ENCODE measurements around the gene LGALS1. TPM values are rescaled to one million over a fixed set of nuclear protein-coding genes. Genes with fewer than 3 reads are reported as not detected.
"Not testable (repeated sequence)": the region's sequence is repeated elsewhere in the genome, so short reads cannot be mapped to it uniquely, and the experiment has no call there.

Gene LGALS1
- polyA plus RNA-seq, 6 donors from 2014 or later = 4.1 to 35.3 (median 12.8) TPM

GRCh38 chr22:37713761-37714160, 38.3 kb downstream of the LGALS1 start:
- Mint-ChIP-seq H3K4me1 (peaks cover 0 to 4% (median 0%) of the 10 kb centered on the region in 3 donors), H3K36me3 (peaks cover 0 to 7% of the 10 kb centered on the region in 2 donors), H3K27ac (peak overlapping the region in 1 of 6 donors; percentile 65), H3K9me3 (no peaks in the 10 kb centered on the region), H3K27me3 (no peaks in the 10 kb centered on the region), H3K4me3 (no peak overlapping the region)
- ATAC-seq (ENCODE audit: low read depth in 2 of 2) (no peak), DNase-seq (no peak)

- no peak overlapping the region for H3K4me3 Mint-ChIP-seq
- peaks cover 0 to 7% of the 10 kb centered on the region in 2 donors for H3K36me3 Mint-ChIP-seq
- no peak overlapping the region for H3K27ac Mint-ChIP-seq
- no peak for DNase-seq
- ATAC-seq (ENCODE audit: low read depth in 2 of 2) = no peak
- H3K4me1 Mint-ChIP-seq = peaks cover 0 to 4% (median 0%) of the 10 kb centered on the region in 3 donors
- no peaks in the 10 kb centered on the region for H3K27me3 Mint-ChIP-seq
- no peaks in the 10 kb centered on the region for H3K9me3 Mint-ChIP-seq
Measured at GRCh38 chr22:37714634-37715033, 39.2 kb downstream of the LGALS1 start.

- H3K27ac Mint-ChIP-seq = no peak overlapping the region
- no peaks in the 10 kb centered on the region for H3K27me3 Mint-ChIP-seq
- ATAC-seq (ENCODE audit: low read depth in 2 of 2) (no peak), DNase-seq (no peak)
- no peaks in the 10 kb centered on the region for H3K4me1 Mint-ChIP-seq
- H3K36me3 Mint-ChIP-seq = peaks cover 0 to 7% of the 10 kb centered on the region in 2 donors
- no peaks in the 10 kb centered on the region for H3K9me3 Mint-ChIP-seq
- H3K4me3 Mint-ChIP-seq = no peak overlapping the region
Measured at GRCh38 chr22:37715760-37716159, 40.3 kb downstream of the LGALS1 start.

GRCh38 chr22:37716708-37717107, 41.3 kb downstream of the LGALS1 start:
- DNase-seq = no peak

GRCh38 chr22:37717235-37717634, 41.8 kb downstream of the LGALS1 start:
- H3K36me3 Mint-ChIP-seq; H3K27me3 Mint-ChIP-seq; ATAC-seq (ENCODE audit: low read depth in 2 of 2); H3K9me3 Mint-ChIP-seq; H3K4me1 Mint-ChIP-seq; DNase-seq; H3K4me3 Mint-ChIP-seq: not testable (repeated sequence)
- peak overlapping the region in 1 of 6 donors; percentile 60 for H3K27ac Mint-ChIP-seq

More at GRCh38 chr22:37716708-37717107, 41.3 kb downstream of the LGALS1 start:
- no peak for ATAC-seq (ENCODE audit: low read depth in 2 of 2)
- Mint-ChIP-seq H3K9me3 (no peaks in the 10 kb centered on the region), H3K4me1 (no peaks in the 10 kb centered on the region), H3K36me3 (peaks cover 0 to 7% of the 10 kb centered on the region in 2 donors), H3K27me3 (no peaks in the 10 kb centered on the region), H3K27ac (no peak overlapping the region), H3K4me3 (no peak overlapping the region)

GRCh38 chr22:37717746-37718305, 42.4 kb downstream of the LGALS1 start:
- H3K4me3 Mint-ChIP-seq; H3K27me3 Mint-ChIP-seq; H3K36me3 Mint-ChIP-seq; DNase-seq; H3K9me3 Mint-ChIP-seq; ATAC-seq (ENCODE audit: low read depth in 2 of 2); H3K4me1 Mint-ChIP-seq; H3K27ac Mint-ChIP-seq: not testable (repeated sequence)

GRCh38 chr22:37725551-37726240, 50.3 kb downstream of the LGALS1 start:
- Mint-ChIP-seq H3K36me3 (peaks cover 0 to 9% of the 10 kb centered on the region in 2 donors), H3K4me1 (no peaks in the 10 kb centered on the region), H3K4me3 (no peak overlapping the region), H3K9me3 (no peaks in the 10 kb centered on the region), H3K27ac (no peak overlapping the region), H3K27me3 (no peaks in the 10 kb centered on the region)
- DNase-seq (no peak), ATAC-seq (ENCODE audit: low read depth in 2 of 2) (no peak)

- ATAC-seq (ENCODE audit: low read depth in 2 of 2) (no peak), DNase-seq (no peak)
- H3K4me1 Mint-ChIP-seq = peaks cover 0 to 3% (median 0%) of the 10 kb centered on the region in 3 donors
- H3K9me3 Mint-ChIP-seq = no peaks in the 10 kb centered on the region
- H3K36me3 Mint-ChIP-seq = peaks cover 0 to 9% of the 10 kb centered on the region in 2 donors
- H3K4me3 Mint-ChIP-seq = no peak overlapping the region
- no peaks in the 10 kb centered on the region for H3K27me3 Mint-ChIP-seq
- H3K27ac Mint-ChIP-seq = no peak overlapping the region
Measured at GRCh38 chr22:37726241-37726887, 50.9 kb downstream of the LGALS1 start.

GRCh38 chr22:37728620-37729019, 53.2 kb downstream of the LGALS1 start:
- H3K4me3 Mint-ChIP-seq = no peak overlapping the region
- DNase-seq (no peak), ATAC-seq (ENCODE audit: low read depth in 2 of 2) (no peak)
- H3K4me1 Mint-ChIP-seq = peaks cover 0 to 5% (median 5%) of the 10 kb centered on the region in 3 donors
- H3K27me3 Mint-ChIP-seq = no peaks in the 10 kb centered on the region
- H3K36me3 Mint-ChIP-seq = peaks cover 0 to 9% of the 10 kb centered on the region in 2 donors
- no peaks in the 10 kb centered on the region for H3K9me3 Mint-ChIP-seq
- H3K27ac Mint-ChIP-seq = no peak overlapping the region

Other genes starting within 250 kb of the LGALS1 start
- gene ELFN2, start 248.2 kb upstream of the LGALS1 start, polyA plus RNA-seq (ENCODE audit: low read depth in 6 of 6) = not detected
- 100 to 1,000 TPM; 145 to 298 (median 186) TPM for gene MFNG, start 189.3 kb upstream of the LGALS1 start, polyA plus RNA-seq (ENCODE audit: low read depth in 6 of 6)
- not detected for gene CARD10, start 156.2 kb upstream of the LGALS1 start, polyA plus RNA-seq (ENCODE audit: low read depth in 6 of 6)
- under 1 TPM in 5 of 6 donors, not detected in 1; 0.22 to 0.82 (median 0.26) TPM for gene CDC42EP1, start 115.2 kb upstream of the LGALS1 start, polyA plus RNA-seq (ENCODE audit: low read depth in 6 of 6)
- 1 to 10 TPM in 1 of 6 donors, under 1 TPM in 3, not detected in 2; 0.60 to 2.6 (median 0.66) TPM for gene LGALS2, start 95.5 kb upstream of the LGALS1 start, polyA plus RNA-seq (ENCODE audit: low read depth in 6 of 6)
- 10 to 100 TPM; 15.5 to 28.9 (median 24.2) TPM for gene GGA1, start 66.8 kb upstream of the LGALS1 start, polyA plus RNA-seq (ENCODE audit: low read depth in 6 of 6)
- 1 to 10 TPM; 2.7 to 8.0 (median 3.2) TPM for gene SH3BP1, start 36.0 kb upstream of the LGALS1 start, polyA plus RNA-seq (ENCODE audit: low read depth in 6 of 6)
- 10 to 100 TPM in 1 of 6 donors, 1 to 10 TPM in 5; 4.0 to 14.3 (median 7.6) TPM for gene PDXP, start 16.9 kb upstream of the LGALS1 start, polyA plus RNA-seq (ENCODE audit: low read depth in 6 of 6)
- gene NOL12, start 10.7 kb downstream of the LGALS1 start, polyA plus RNA-seq (ENCODE audit: low read depth in 6 of 6) = 10 to 100 TPM; 35.7 to 60.6 (median 40.2) TPM
- 10 to 100 TPM; 13.7 to 19.5 (median 16.2) TPM for gene TRIOBP, start 21.4 kb downstream of the LGALS1 start, polyA plus RNA-seq (ENCODE audit: low read depth in 6 of 6)
- gene GCAT, start 132.3 kb downstream of the LGALS1 start, polyA plus RNA-seq (ENCODE audit: low read depth in 6 of 6) = not detected
- not detected for gene GALR3, start 147.7 kb downstream of the LGALS1 start, polyA plus RNA-seq (ENCODE audit: low read depth in 6 of 6)
- gene ANKRD54, start 168.7 kb downstream of the LGALS1 start, polyA plus RNA-seq (ENCODE audit: low read depth in 6 of 6) = 10 to 100 TPM in 4 of 6 donors, 1 to 10 TPM in 2; 2.6 to 19.3 (median 14.4) TPM
- gene EIF3L, start 173.8 kb downstream of the LGALS1 start, polyA plus RNA-seq (ENCODE audit: low read depth in 6 of 6) = 100 to 1,000 TPM; 260 to 316 (median 300) TPM
- 1 to 10 TPM; 2.6 to 8.0 (median 3.1) TPM for gene MICALL1, start 230.7 kb downstream of the LGALS1 start, polyA plus RNA-seq (ENCODE audit: low read depth in 6 of 6)